Liver (tissue), 9 donors: ENCODE data around the gene M1AP. TPM values are rescaled to one million over a fixed set of nuclear protein-coding genes. Genes with fewer than 3 reads are reported as not detected.
A peak's percentile ranks its signal among the peaks of the same experiment; 100 is the strongest.

Experiments
- DNase-seq: peaks from one replicate; pipeline ENCODE4 v3.0.0-alpha.2; 2017; ENCODE audit warnings: low spot score
- H3K27ac ChIP-seq, 2 donors: one replicate each; pipeline ENCODE4 v1.7.0; 2013; ENCODE audit warnings: inconsistent platforms in 2 of 2, low read length in 2 of 2, control low read depth in 1 of 2, low read depth in 1 of 2, mild to moderate bottlenecking in 1 of 2
- H3K27me3 ChIP-seq, 4 donors: one replicate each; pipeline versions ENCODE4 v1.6.1 to v1.7.0; 2013; ENCODE audit warnings: low read length in 3 of 4, inconsistent platforms in 1 of 4, mild to moderate bottlenecking in 1 of 4, moderate library complexity in 1 of 4; ENCODE audit not compliant: control insufficient read depth in 4 of 4, insufficient read depth in 4 of 4
- H3K36me3 ChIP-seq, 4 donors: one replicate each; pipeline versions ENCODE4 v1.6.1 to v1.7.0; 2013; ENCODE audit warnings: low read length in 3 of 4, mild to moderate bottlenecking in 3 of 4, low read depth in 1 of 4, moderate library complexity in 1 of 4; ENCODE audit not compliant: control insufficient read depth in 4 of 4, insufficient read depth in 3 of 4
- H3K4me1 ChIP-seq, 4 donors: one replicate each; pipeline versions ENCODE4 v1.6.1 to v1.7.0; 2013; ENCODE audit warnings: low read length in 3 of 4, mild to moderate bottlenecking in 3 of 4, moderate library complexity in 1 of 4; ENCODE audit not compliant: control insufficient read depth in 4 of 4, insufficient read depth in 4 of 4
- H3K4me3 ChIP-seq, 3 donors: one replicate each; pipeline versions ENCODE4 v1.6.1 to v1.7.0; 2013; ENCODE audit warnings: low read length in 3 of 3, control low read depth in 1 of 3, low read depth in 1 of 3, mild to moderate bottlenecking in 1 of 3
- H3K9ac ChIP-seq, 2 donors: one replicate each; pipeline ENCODE4 v1.7.0; 2013; ENCODE audit warnings: low read length in 2 of 2, mild to moderate bottlenecking in 2 of 2, moderate library complexity in 2 of 2, control low read depth in 1 of 2, low read depth in 1 of 2
- H3K9me3 ChIP-seq, 4 donors: one replicate each; pipeline versions ENCODE4 v1.6.1 to v1.7.0; 2013; ENCODE audit warnings: low read length in 3 of 4; ENCODE audit not compliant: control insufficient read depth in 4 of 4
- EGR1 ChIP-seq, 2 donors: IDR thresholded peaks; 2 replicates each; pipeline ENCODE4 v1.6.1; 2016 to 2018; ENCODE audit warnings: antibody characterized with exemption in 2 of 2, low read depth in 2 of 2
- FOXA1 ChIP-seq: IDR thresholded peaks from 2 replicates; pipeline ENCODE4 v1.6.1; 2016; ENCODE audit warnings: antibody characterized with exemption
- FOXA2 ChIP-seq: IDR thresholded peaks from 2 replicates; pipeline ENCODE4 v1.6.1; 2016; ENCODE audit warnings: antibody characterized with exemption
- GABPA ChIP-seq, 2 donors: IDR thresholded peaks in 1 of 2; conservative IDR thresholded peaks in 1 of 2; 2 replicates each; pipeline ENCODE4 v1.6.1; 2016; ENCODE audit warnings: antibody characterized with exemption in 2 of 2, mild to moderate bottlenecking in 1 of 2, moderate library complexity in 1 of 2
- HNF4G ChIP-seq: IDR thresholded peaks from 2 replicates; pipeline ENCODE4 v1.6.1; 2016; ENCODE audit warnings: antibody characterized with exemption
- JUND ChIP-seq, 2 donors: IDR thresholded peaks; 2 replicates each; pipeline ENCODE4 v1.6.1; 2016; ENCODE audit warnings: antibody characterized with exemption in 2 of 2
- NR2F2 ChIP-seq: IDR thresholded peaks from 2 replicates; pipeline ENCODE4 v1.6.1; 2016; ENCODE audit warnings: antibody characterized with exemption
- RAD21 ChIP-seq, 2 donors: IDR thresholded peaks; 2 replicates each; pipeline ENCODE4 v1.6.1; 2016; ENCODE audit warnings: antibody characterized with exemption in 2 of 2, mild to moderate bottlenecking in 2 of 2
- RXRA ChIP-seq, 2 donors: IDR thresholded peaks; 2 replicates each; pipeline ENCODE4 v1.6.1; 2017 to 2018; ENCODE audit warnings: antibody characterized with exemption in 2 of 2, mild to moderate bottlenecking in 1 of 2
- SP1 ChIP-seq: IDR thresholded peaks from 2 replicates; pipeline ENCODE4 v1.6.1; 2018; ENCODE audit warnings: antibody characterized with exemption, mild to moderate bottlenecking
- TAF1 ChIP-seq: conservative IDR thresholded peaks from 2 replicates; pipeline ENCODE4 v1.6.1; 2016; ENCODE audit warnings: antibody characterized with exemption, mild to moderate bottlenecking
- WGBS: extraction: QIAGEN DNeasy Blood & Tissue Kit; methylation state at CpG from one replicate; pipeline ENCODE4 v1.1.7; 2013; 5-methylcytosine and 5-hydroxymethylcytosine counted together
- polyA plus RNA-seq, 2 donors: library from polyadenylated mRNA; stranded (reverse) in 1 of 2; unstranded in 1 of 2; fragments of 200-250 nt in 1 of 2; fragments of >200 nt in 1 of 2; fragmentation: Nextera tagmentation in 1 of 2; extraction: Ambion mirVana in 1 of 2; gene quantifications; one replicate each; pipeline versions ENCODE4 v1.2.1 to v1.2.3, GENCODE V29; 2013 to 2015
- total RNA-seq, 2 donors: library from RNA; depleted of rRNA; stranded (reverse); fragments of >200 nt; gene quantifications; one replicate each; pipeline ENCODE4 v1.2.3, GENCODE V29; 2014
- TF ChIP-seq, protein P1 (sequence below): fragments of 150-350 bp; IDR thresholded peaks from 2 replicates; pipeline ENCODE4 v1.5.1; 2017; ENCODE audit warnings: improper control_type of control experiment, low read depth, low read length; ENCODE audit not compliant: missing input control
- TF ChIP-seq, protein P2 (sequence below): IDR thresholded peaks from 2 replicates; pipeline ENCODE4 v1.6.1; 2016; ENCODE audit warnings: antibody characterized with exemption
- TF ChIP-seq, protein P3 (sequence below): IDR thresholded peaks from 2 replicates; pipeline ENCODE4 v1.6.1; 2016; ENCODE audit warnings: antibody characterized with exemption
- TF ChIP-seq, protein P4 (sequence below): IDR thresholded peaks from 2 replicates; pipeline ENCODE4 v1.6.1; 2016; ENCODE audit warnings: antibody characterized with exemption
- TF ChIP-seq, protein P5 (sequence below): IDR thresholded peaks from 2 replicates; pipeline ENCODE4 v1.6.1; 2016; ENCODE audit warnings: antibody characterized with exemption, mild to moderate bottlenecking
- donor health status: healthy.
- donor health status: healthy.
- donor health status: healthy.
- donor health status: healthy.
- donor health status: healthy.

Gene M1AP
- total and polyA plus RNA-seq, 4 donors, result under 0.01 to 0.38 (median 0.08) TPM

DNA sequence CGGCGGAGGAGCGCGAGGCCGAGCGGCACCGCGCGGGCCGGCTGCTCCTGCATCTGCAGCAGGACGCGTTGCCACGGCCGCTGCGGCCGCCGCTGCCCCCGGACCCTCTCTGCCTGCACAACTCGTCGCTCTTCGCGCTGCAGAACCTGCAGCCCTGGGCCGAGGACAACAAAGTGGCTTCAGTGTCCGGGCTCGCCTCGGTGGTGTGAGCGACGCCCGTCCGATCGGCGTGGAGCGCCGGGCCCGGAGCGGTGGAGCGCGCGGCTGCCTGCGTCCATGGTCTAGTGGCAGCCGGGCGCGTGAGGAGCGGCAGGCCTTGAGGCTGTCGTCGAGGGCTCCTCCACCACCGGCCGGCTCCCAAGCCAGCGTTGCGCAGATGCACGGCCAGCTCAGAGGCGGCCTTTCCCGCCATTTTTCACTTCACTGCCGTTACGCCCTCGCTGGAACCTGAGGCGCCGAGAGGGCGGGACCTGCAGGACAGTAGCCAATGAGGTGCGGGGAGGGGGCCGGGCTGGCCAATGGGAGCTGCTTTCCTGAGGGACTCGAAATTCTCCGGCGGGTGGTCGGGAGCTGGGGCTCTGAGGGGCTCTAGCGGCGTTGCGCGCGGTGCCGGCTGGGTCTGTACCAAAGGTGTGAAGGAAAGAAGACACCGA, 132.0 kb downstream of the M1AP start:
- Histone ChIP-seq H3K4me1 (peaks cover 9 to 19% (median 13%) of the 10 kb centered on the region in 4 donors), H3K4me3 (peak overlapping the region in 2 of 3 donors; percentile 19 to 26), H3K36me3 (no peaks in the 10 kb centered on the region), H3K27me3 (peaks cover 11 to 30% (median 13%) of the 10 kb centered on the region in 4 donors), H3K9ac (no peak overlapping the region), H3K9me3 (no peaks in the 10 kb centered on the region), H3K27ac (no peak overlapping the region)
- TF ChIP-seq, protein P1, sequence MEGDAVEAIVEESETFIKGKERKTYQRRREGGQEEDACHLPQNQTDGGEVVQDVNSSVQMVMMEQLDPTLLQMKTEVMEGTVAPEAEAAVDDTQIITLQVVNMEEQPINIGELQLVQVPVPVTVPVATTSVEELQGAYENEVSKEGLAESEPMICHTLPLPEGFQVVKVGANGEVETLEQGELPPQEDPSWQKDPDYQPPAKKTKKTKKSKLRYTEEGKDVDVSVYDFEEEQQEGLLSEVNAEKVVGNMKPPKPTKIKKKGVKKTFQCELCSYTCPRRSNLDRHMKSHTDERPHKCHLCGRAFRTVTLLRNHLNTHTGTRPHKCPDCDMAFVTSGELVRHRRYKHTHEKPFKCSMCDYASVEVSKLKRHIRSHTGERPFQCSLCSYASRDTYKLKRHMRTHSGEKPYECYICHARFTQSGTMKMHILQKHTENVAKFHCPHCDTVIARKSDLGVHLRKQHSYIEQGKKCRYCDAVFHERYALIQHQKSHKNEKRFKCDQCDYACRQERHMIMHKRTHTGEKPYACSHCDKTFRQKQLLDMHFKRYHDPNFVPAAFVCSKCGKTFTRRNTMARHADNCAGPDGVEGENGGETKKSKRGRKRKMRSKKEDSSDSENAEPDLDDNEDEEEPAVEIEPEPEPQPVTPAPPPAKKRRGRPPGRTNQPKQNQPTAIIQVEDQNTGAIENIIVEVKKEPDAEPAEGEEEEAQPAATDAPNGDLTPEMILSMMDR, result no peak
- no peak for TF ChIP-seq TAF1
- no peak for TF ChIP-seq FOXA2
- no peak for TF ChIP-seq EGR1 (IDR thresholded peaks at IDR 0.05; ENCODE audit: low read depth in 2 of 2)
- TF ChIP-seq RXRA (IDR thresholded peaks at IDR 0.05), result no peak
- TF ChIP-seq RAD21 (IDR thresholded peaks at IDR 0.05), result no peak
- TF ChIP-seq JUND (IDR thresholded peaks at IDR 0.05), result no peak
- TF ChIP-seq, protein P2, sequence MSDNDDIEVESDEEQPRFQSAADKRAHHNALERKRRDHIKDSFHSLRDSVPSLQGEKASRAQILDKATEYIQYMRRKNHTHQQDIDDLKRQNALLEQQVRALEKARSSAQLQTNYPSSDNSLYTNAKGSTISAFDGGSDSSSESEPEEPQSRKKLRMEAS, result no peak
- TF ChIP-seq HNF4G, result no peak
- TF ChIP-seq FOXA1, result no peak
- TF ChIP-seq, protein P3, sequence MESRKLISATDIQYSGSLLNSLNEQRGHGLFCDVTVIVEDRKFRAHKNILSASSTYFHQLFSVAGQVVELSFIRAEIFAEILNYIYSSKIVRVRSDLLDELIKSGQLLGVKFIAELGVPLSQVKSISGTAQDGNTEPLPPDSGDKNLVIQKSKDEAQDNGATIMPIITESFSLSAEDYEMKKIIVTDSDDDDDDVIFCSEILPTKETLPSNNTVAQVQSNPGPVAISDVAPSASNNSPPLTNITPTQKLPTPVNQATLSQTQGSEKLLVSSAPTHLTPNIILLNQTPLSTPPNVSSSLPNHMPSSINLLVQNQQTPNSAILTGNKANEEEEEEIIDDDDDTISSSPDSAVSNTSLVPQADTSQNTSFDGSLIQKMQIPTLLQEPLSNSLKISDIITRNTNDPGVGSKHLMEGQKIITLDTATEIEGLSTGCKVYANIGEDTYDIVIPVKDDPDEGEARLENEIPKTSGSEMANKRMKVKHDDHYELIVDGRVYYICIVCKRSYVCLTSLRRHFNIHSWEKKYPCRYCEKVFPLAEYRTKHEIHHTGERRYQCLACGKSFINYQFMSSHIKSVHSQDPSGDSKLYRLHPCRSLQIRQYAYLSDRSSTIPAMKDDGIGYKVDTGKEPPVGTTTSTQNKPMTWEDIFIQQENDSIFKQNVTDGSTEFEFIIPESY, result no peak
- TF ChIP-seq, protein P4, sequence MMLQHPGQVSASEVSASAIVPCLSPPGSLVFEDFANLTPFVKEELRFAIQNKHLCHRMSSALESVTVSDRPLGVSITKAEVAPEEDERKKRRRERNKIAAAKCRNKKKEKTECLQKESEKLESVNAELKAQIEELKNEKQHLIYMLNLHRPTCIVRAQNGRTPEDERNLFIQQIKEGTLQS, result no peak
- TF ChIP-seq NR2F2, result no peak
- no peak for TF ChIP-seq SP1
- WGBS, result 11% methylated on average over 72 of the region's 72 CpGs
- DNase-seq, result peak; percentile 85

DNA sequence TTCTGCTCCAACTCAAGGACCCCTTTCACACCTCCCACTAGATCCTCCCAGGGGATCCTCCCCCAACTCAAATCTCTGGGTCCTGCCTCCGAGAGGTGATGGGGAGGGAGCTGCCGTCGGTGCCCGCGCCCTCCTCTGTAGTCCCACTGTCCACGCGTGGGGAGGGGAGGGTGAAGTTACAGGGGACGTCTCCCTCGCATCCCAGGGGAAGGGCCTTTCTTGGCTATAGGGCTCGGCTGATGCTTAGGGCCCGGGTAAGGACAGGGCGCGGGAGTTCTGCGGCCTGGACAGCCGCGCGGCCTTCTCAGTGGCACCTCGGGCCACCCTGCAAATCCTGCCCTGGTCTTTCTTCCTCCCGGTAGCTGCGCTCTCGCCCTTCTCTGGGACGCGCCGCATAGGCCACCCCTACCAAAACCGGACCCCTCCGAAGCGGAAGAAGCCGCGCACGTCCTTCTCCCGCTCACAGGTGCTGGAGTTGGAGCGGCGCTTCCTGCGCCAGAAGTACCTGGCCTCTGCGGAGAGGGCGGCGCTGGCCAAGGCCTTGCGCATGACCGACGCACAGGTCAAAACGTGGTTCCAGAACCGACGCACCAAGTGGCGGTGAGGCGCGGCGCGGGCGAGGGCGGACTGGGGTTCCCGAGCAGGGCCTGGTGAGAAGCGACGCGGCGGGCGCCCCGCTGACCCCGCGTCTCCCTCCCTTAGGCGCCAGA, 132.7 kb downstream of the M1AP start:
- H3K27ac ChIP-seq, result no peak overlapping the region
- TF ChIP-seq GABPA (IDR thresholded peaks at IDR 0.05 in 1 of 2, conservative IDR thresholded peaks at IDR 0.05 in 1 of 2) (no peak), EGR1 (IDR thresholded peaks at IDR 0.05; ENCODE audit: low read depth in 2 of 2) (no peak), FOXA1 (no peak), TAF1 (no peak), NR2F2 (no peak)
- TF ChIP-seq, protein P2, result no peak
- TF ChIP-seq, protein P3, result no peak
- TF ChIP-seq, protein P4, result no peak
- TF ChIP-seq, protein P1, result no peak
- TF ChIP-seq, protein P5, sequence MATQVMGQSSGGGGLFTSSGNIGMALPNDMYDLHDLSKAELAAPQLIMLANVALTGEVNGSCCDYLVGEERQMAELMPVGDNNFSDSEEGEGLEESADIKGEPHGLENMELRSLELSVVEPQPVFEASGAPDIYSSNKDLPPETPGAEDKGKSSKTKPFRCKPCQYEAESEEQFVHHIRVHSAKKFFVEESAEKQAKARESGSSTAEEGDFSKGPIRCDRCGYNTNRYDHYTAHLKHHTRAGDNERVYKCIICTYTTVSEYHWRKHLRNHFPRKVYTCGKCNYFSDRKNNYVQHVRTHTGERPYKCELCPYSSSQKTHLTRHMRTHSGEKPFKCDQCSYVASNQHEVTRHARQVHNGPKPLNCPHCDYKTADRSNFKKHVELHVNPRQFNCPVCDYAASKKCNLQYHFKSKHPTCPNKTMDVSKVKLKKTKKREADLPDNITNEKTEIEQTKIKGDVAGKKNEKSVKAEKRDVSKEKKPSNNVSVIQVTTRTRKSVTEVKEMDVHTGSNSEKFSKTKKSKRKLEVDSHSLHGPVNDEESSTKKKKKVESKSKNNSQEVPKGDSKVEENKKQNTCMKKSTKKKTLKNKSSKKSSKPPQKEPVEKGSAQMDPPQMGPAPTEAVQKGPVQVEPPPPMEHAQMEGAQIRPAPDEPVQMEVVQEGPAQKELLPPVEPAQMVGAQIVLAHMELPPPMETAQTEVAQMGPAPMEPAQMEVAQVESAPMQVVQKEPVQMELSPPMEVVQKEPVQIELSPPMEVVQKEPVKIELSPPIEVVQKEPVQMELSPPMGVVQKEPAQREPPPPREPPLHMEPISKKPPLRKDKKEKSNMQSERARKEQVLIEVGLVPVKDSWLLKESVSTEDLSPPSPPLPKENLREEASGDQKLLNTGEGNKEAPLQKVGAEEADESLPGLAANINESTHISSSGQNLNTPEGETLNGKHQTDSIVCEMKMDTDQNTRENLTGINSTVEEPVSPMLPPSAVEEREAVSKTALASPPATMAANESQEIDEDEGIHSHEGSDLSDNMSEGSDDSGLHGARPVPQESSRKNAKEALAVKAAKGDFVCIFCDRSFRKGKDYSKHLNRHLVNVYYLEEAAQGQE, result no peak

More for the DNA sequence above, 132.7 kb downstream of the M1AP start:
- WGBS, result 8% methylated on average over 60 of the region's 60 CpGs
- Histone ChIP-seq H3K27me3 (peaks cover 11 to 30% (median 13%) of the 10 kb centered on the region in 4 donors), H3K4me1 (peaks cover 9 to 19% (median 13%) of the 10 kb centered on the region in 4 donors), H3K4me3 (peak overlapping the region in 2 of 3 donors; percentile 19 to 26), H3K9ac (no peak overlapping the region), H3K36me3 (no peaks in the 10 kb centered on the region), H3K9me3 (no peaks in the 10 kb centered on the region)
- no peak for DNase-seq
